Common myeloid progenitor, CD34-positive (primary cell): ENCODE data around the gene FAM185A.

ENCODE experiments used
- CTCF ChIA-PET: fragments of 350-600 bp; sonication (Branson Sonifier 250); formaldehyde crosslinking; loops from one replicate; lab custom pipeline; 2021; ENCODE audit warnings: antibody characterized with exemption; lab: Charles Lee
- POLR2A ChIA-PET: fragments of 350-600 bp; sonication (Branson Sonifier 250); formaldehyde crosslinking; loops from one replicate; lab custom pipeline; 2021; ENCODE audit warnings: antibody characterized with exemption; lab: Charles Lee
- DNase-seq, 3 donors: peaks; one replicate each; pipeline versions ENCODE4 v3.0.0 to v3.0.0-alpha.2; 2013
- H3K27ac ChIP-seq, 2 experiments: 1 replicate in 1 of 2; 2 replicates in 1 of 2; pipeline ENCODE4 v1.7.0; 2013; ENCODE audit warnings: inconsistent platforms in 2 of 2, low read length in 2 of 2, mild to moderate bottlenecking in 2 of 2, low read depth in 1 of 2, moderate library complexity in 1 of 2; ENCODE audit not compliant: severe bottlenecking in 2 of 2, insufficient read depth in 1 of 2, poor library complexity in 1 of 2
- H3K27me3 ChIP-seq, 5 experiments: replicated peaks in 2 of 5; 1 replicate in 3 of 5; 2 replicates in 2 of 5; pipeline versions ENCODE4 v1.6.1 to v1.7.0; 2013; ENCODE audit warnings: low read length in 4 of 5, mild to moderate bottlenecking in 2 of 5, moderate library complexity in 2 of 5, inconsistent platforms in 1 of 5; ENCODE audit not compliant: insufficient read depth in 5 of 5, control insufficient read depth in 4 of 5
- H3K36me3 ChIP-seq, 4 experiments: 1 replicate in 2 of 4; 2 replicates in 2 of 4; pipeline versions ENCODE4 v1.6.1 to v1.7.0; 2013; ENCODE audit warnings: low read length in 3 of 4, control low read depth in 1 of 4, mild to moderate bottlenecking in 1 of 4; ENCODE audit not compliant: control insufficient read depth in 4 of 4, insufficient read depth in 4 of 4
- H3K4me1 ChIP-seq, 4 experiments: 1 replicate in 3 of 4; 2 replicates in 1 of 4; pipeline versions ENCODE4 v1.6.1 to v1.7.1; 2013; ENCODE audit warnings: low read length in 3 of 4, mild to moderate bottlenecking in 3 of 4, control low read depth in 1 of 4, inconsistent platforms in 1 of 4, moderate library complexity in 1 of 4; ENCODE audit not compliant: control insufficient read depth in 4 of 4, insufficient read depth in 4 of 4; ENCODE audit errors: control extremely low read depth in 1 of 4
- H3K4me3 ChIP-seq, 7 experiments: 1 replicate in 4 of 7; 2 replicates in 3 of 7; pipeline versions ENCODE4 v1.5.1 to v1.7.0; 2013; ENCODE audit warnings: mild to moderate bottlenecking in 7 of 7, low read length in 6 of 7, moderate library complexity in 6 of 7, inconsistent platforms in 2 of 7, low read depth in 2 of 7, control low read depth in 1 of 7; ENCODE audit not compliant: insufficient read depth in 4 of 7, control insufficient read depth in 1 of 7; ENCODE audit errors: extremely low read depth in 1 of 7
- H3K9me3 ChIP-seq, 5 experiments: 1 replicate in 4 of 5; 2 replicates in 1 of 5; pipeline versions ENCODE4 v1.6.1 to v1.7.1; 2013; ENCODE audit warnings: low read length in 4 of 5, mild to moderate bottlenecking in 2 of 5, inconsistent platforms in 1 of 5, low read depth in 1 of 5, moderate library complexity in 1 of 5; ENCODE audit not compliant: control insufficient read depth in 4 of 5, insufficient read depth in 2 of 5; ENCODE audit errors: control extremely low read depth in 1 of 5
- whole genome bisulfite sequencing: methylation state at CpG from one replicate; pipeline ENCODE4 v1.1.5; 2013; ENCODE audit not compliant: insufficient coverage; 5-methylcytosine and 5-hydroxymethylcytosine counted together

The FAM185A gene

DNA sequence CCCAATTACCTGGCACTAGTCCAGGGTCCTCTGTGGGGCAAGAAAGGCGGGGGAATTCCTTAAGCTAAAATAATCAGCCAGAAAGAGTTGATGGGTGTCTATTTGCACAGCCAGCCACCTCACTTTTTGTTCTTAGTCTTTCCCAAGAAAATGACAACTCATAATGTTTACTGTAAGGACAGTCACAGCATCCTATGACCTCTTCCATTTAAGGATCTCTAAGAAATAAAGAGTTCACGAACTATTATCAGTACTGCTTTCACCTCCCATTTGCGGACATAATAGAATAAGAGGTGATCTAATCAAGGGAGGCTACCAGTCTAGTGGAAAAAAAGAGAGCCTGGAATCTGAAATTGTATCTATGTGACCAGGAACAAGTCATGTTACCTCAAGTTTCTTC lies 91.6 kb downstream of the FAM185A start:
- H3K27me3 ChIP-seq, result no peaks in the 10 kb centered on the region
- H3K9me3 ChIP-seq, result no peaks in the 10 kb centered on the region
- no peak overlapping the region for H3K27ac ChIP-seq
- no peaks in the 10 kb centered on the region for H3K36me3 ChIP-seq
- ChIA-PET CTCF (no interaction called here), POLR2A (no interaction called here)
- no peak overlapping the region for H3K4me3 ChIP-seq
- no peak for DNase-seq
- H3K4me1 ChIP-seq, result peaks cover 0 to 1% (median 0%) of the 10 kb centered on the region in 4 experiments
- WGBS, result 100% methylated on average over 1 of the region's 3 CpGs

DNA sequence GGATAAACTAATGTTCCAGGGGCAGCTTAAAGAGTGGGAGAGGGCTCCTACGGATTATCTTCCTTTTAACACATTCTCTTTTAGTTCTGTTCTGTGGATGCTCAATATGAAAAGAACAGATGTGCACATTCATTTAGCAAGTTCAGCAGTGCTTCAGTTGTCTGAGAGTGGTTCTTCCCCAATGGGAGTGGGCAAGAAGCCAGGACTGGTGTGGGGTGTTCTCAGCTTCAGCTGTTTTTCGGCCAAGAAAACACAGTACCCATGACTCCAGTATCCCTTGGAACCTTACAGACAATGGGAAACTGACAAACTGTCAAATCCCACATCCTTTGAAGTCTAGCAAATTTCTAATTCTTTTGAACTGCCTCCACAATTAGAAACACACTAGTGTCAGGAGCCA lies 92.5 kb downstream of the FAM185A start:
- WGBS, result 100% methylated on average over 2 of the region's 2 CpGs
- ChIA-PET POLR2A (no interaction called here), CTCF (no interaction called here)
- Histone ChIP-seq H3K4me1 (peaks cover 0 to 1% (median 0%) of the 10 kb centered on the region in 4 experiments), H3K4me3 (no peak overlapping the region), H3K36me3 (no peaks in the 10 kb centered on the region), H3K27ac (no peak overlapping the region), H3K9me3 (no peaks in the 10 kb centered on the region), H3K27me3 (no peaks in the 10 kb centered on the region)
- no peak for DNase-seq

DNA sequence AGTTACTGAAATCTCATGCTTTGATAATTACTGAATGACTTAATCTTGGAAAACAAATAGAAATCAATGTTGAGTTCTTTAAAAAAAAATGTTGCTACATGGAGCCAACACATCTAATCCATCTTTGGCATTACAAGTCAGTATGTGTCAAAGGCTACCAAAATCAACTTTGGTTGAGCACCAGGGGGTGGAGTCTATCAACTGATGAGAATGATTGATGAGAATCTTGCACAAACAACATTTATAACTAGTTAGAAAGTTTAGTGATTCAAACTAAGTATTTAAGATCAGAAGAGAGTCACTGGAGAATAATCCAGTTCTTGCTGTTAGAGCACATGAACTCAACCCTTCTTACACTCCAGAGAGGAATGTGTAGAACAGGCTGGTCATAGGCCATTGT lies 93.5 kb downstream of the FAM185A start:
- no peak for DNase-seq
- Histone ChIP-seq H3K4me3 (no peak overlapping the region), H3K27me3 (no peaks in the 10 kb centered on the region), H3K9me3 (no peaks in the 10 kb centered on the region), H3K27ac (no peak overlapping the region), H3K36me3 (no peaks in the 10 kb centered on the region), H3K4me1 (peaks cover 0 to 1% (median 0%) of the 10 kb centered on the region in 4 experiments)
- ChIA-PET CTCF (no interaction called here), POLR2A (no interaction called here)

DNA sequence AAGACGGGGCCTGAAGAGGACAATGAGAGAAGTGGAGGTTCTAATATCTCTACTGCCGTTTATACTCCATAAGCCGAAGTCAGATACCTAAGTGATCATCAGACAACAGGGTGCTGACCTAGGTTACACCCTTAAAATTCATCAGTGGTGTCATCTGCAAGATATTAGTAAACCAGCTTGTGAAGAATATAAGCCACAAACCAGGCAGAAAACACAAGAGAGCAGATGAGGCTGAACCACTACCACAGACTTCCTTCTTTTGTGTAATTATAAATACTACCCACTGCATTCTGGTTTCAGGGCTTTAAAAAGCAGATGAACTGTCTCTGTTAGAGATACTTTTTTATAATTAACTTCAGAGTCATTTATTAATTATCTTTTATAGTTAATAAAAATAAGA lies 95.1 kb downstream of the FAM185A start:
- Histone ChIP-seq H3K27me3 (no peaks in the 10 kb centered on the region), H3K4me1 (peaks cover 0 to 1% (median 0%) of the 10 kb centered on the region in 4 experiments), H3K36me3 (no peaks in the 10 kb centered on the region), H3K27ac (no peak overlapping the region), H3K9me3 (no peaks in the 10 kb centered on the region), H3K4me3 (no peak overlapping the region)
- peak in 2 of 3 donors; percentile 36 to 45 for DNase-seq
- CTCF ChIA-PET, result interaction anchor here (0.8 to 1.1 kb wide), 3 partner anchors 24 to 216 kb away, joined by 3 read pairs; no protein-coding TSS in a partner anchor
- WGBS, result 100% methylated on average over 3 of the region's 3 CpGs
- POLR2A ChIA-PET, result interaction anchor here (0.6 kb wide), 1 partner anchor 35 kb away, joined by 3 read pairs; no protein-coding TSS in a partner anchor

DNA sequence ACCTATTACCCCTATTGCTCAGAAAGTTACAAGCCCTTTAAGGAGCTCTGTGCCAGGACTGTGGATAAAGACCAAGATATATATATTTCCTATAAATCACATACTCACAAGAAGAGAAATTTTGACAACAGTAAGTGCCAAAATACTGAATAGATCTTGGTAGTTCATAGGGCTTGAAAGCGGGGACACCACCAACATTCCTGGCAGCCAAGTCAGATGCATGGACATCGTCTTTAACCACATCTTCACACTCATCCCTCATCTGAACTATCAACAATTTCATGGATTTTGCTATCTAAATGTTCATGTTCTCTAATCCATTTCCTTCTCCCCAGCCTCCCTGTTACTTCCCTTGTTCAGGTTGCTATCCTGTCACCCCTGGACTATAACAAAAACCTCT lies 96.5 kb downstream of the FAM185A start:
- no peak overlapping the region for H3K4me3 ChIP-seq
- 100% methylated on average over 2 of the region's 2 CpGs for WGBS
- no peaks in the 10 kb centered on the region for H3K27me3 ChIP-seq
- POLR2A ChIA-PET, result no interaction called here
- no peaks in the 10 kb centered on the region for H3K36me3 ChIP-seq
- no peaks in the 10 kb centered on the region for H3K9me3 ChIP-seq
- no peak for DNase-seq
- CTCF ChIA-PET, result no interaction called here
- H3K4me1 ChIP-seq, result peaks cover 0 to 1% (median 0%) of the 10 kb centered on the region in 4 experiments
- H3K27ac ChIP-seq, result no peak overlapping the region

DNA sequence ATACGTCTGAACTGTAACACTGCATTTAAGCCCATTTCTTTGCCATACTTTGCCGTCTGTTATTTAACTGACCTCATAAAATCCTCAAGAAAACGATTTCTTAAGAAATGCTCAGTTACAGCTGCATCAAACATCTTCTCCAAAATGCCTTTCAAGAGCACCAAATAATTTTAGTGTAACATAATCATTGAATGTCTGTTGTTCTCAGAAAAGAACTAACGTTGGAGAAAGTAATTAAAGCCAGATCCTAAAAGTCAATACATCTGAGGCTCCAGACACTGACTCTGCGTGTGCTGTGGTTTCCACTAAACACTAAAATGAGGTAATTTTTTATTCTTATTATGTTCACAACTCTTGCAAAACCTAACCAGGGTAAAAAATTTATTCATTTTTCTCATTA lies 100.3 kb downstream of the FAM185A start:
- no peaks in the 10 kb centered on the region for H3K36me3 ChIP-seq
- H3K4me1 ChIP-seq, result peaks cover 0 to 1% (median 0%) of the 10 kb centered on the region in 4 experiments
- DNase-seq, result no peak
- CTCF ChIA-PET, result no interaction called here
- POLR2A ChIA-PET, result no interaction called here
- no peak overlapping the region for H3K27ac ChIP-seq
- no peaks in the 10 kb centered on the region for H3K27me3 ChIP-seq
- WGBS, result 94% methylated on average over 2 of the region's 5 CpGs
- H3K9me3 ChIP-seq, result peaks cover 0 to 5% (median 0%) of the 10 kb centered on the region in 5 experiments
- H3K4me3 ChIP-seq, result no peak overlapping the region

DNA sequence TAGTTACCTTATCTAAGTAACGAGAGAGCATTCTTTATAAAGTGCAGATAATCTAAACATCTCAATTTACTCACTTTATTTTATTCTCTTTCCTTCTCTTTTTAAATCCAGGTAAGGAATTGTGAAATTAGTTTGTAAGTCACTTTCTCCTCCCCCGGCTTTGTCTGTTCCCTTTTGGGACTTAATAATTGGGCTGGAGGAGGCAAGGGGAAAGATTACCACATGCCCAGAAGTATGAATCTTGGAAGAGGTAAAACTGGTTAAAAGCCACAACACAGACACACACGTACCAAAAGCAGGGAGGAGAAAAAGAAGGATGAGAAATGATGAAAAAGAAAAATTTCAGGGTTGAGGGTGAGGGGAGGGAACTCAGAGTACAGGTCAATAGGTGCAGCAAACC lies 100.7 kb downstream of the FAM185A start:
- Histone ChIP-seq H3K4me3 (no peak overlapping the region), H3K9me3 (peaks cover 0 to 5% (median 0%) of the 10 kb centered on the region in 5 experiments), H3K27ac (no peak overlapping the region), H3K36me3 (no peaks in the 10 kb centered on the region), H3K4me1 (no peaks in the 10 kb centered on the region), H3K27me3 (no peaks in the 10 kb centered on the region)
- DNase-seq, result no peak
- ChIA-PET POLR2A (no interaction called here), CTCF (no interaction called here)
- no CpG with 5 or more reads among the region's 3 CpGs for WGBS
